ENCODE results near the gene ZNF565. TPM values are rescaled to one million over a fixed set of nuclear protein-coding genes. Genes with fewer than 3 reads are reported as not detected.

The ZNF565 gene
- total RNA-seq, 1 experiment from 2014 or later, result 4.8 TPM

GRCh38 chr19:36212895-36213294 is 1.6 kb downstream of the ZNF565 start:
- no peaks in the 10 kb centered on the region for H3K9me3 Mint-ChIP-seq

More at GRCh38 chr19:36212895-36213294, 1.6 kb downstream of the ZNF565 start:
- Histone ChIP-seq H4K5ac (ENCODE audit: insufficient read length, low read depth, low read length) (no peak overlapping the region), H3K4me2 (ENCODE audit: insufficient read depth, insufficient read length, low read length) (no peak overlapping the region), H2BK12ac (ENCODE audit: insufficient read length, low read depth, low read length) (no peak overlapping the region), H3K14ac (ENCODE audit: insufficient read depth, low read length) (no peak overlapping the region), H3K23ac (ENCODE audit: insufficient read length, low read depth, low read length) (no peak overlapping the region), H2BK20ac (ENCODE audit: low read depth, low read length, poor library complexity, severe bottlenecking) (no peak overlapping the region), H3K18ac (ENCODE audit: insufficient read length, low read depth, low read length) (no peak overlapping the region), H3K9me3 (ENCODE audit: control insufficient read depth, low read depth, low read length) (no peaks in the 10 kb centered on the region), H2BK15ac (ENCODE audit: low read depth, low read length) (no peak overlapping the region), H3T11ph (ENCODE audit: low read length) (no peak overlapping the region), H3K4me1 (ENCODE audit: insufficient read depth, low read length) (no peaks in the 10 kb centered on the region), H3K23me2 (ENCODE audit: insufficient read length, low read depth, low read length, poor library complexity, severe bottlenecking) (peaks cover 4% of the 10 kb centered on the region), H2BK5ac (ENCODE audit: insufficient read length, low read length) (no peak overlapping the region), H4K91ac (ENCODE audit: insufficient read length, low read depth, low read length) (no peak overlapping the region), H2BK120ac (ENCODE audit: low read depth, low read length, poor library complexity, severe bottlenecking) (no peak overlapping the region), H2AFZ (ENCODE audit: low read length) (no peak overlapping the region), H3K27me3 (ENCODE audit: insufficient read depth, low read length) (no peaks in the 10 kb centered on the region), H3K79me1 (ENCODE audit: insufficient read depth, low read depth, low read length, poor library complexity, severe bottlenecking) (no peaks in the 10 kb centered on the region), H2AK5ac (ENCODE audit: insufficient read length, low read length) (no peak overlapping the region), H3K4ac (ENCODE audit: low read depth, low read length) (no peak overlapping the region), H3K56ac (ENCODE audit: insufficient read length, low read depth, low read length) (no peak overlapping the region), H3K27ac (ENCODE audit: insufficient read length, low read depth, low read length) (no peak overlapping the region), H3K9ac (ENCODE audit: extremely low read depth, insufficient read length, low read length) (no peak overlapping the region), H4K20me1 (ENCODE audit: control insufficient read depth, insufficient read depth, insufficient read length) (no peaks in the 10 kb centered on the region), H4K8ac (replicated peaks; ENCODE audit: insufficient read length, low read depth, low read length) (no peak overlapping the region), H3K79me2 (ENCODE audit: insufficient read depth, low read length) (peaks cover 19% of the 10 kb centered on the region; the same call in 1 of the 2 replicates)
- H3K36me3 Mint-ChIP-seq (ENCODE audit: insufficient read depth in 1 of 3, low read depth in 3 of 3), result peaks cover 3 to 9% (median 4%) of the 10 kb centered on the region in 3 experiments; a peak in 6 of 7 replicates
- no CpG with 5 or more reads among the region's 2 CpGs for WGBS (ENCODE audit: extremely low coverage, insufficient read length, low lambda C conversion rate)
- no peaks in the 10 kb centered on the region for H3K27me3 Mint-ChIP-seq (ENCODE audit: low read depth)
- DNase-seq, result no peak
- TF ChIP-seq, protein P1, sequence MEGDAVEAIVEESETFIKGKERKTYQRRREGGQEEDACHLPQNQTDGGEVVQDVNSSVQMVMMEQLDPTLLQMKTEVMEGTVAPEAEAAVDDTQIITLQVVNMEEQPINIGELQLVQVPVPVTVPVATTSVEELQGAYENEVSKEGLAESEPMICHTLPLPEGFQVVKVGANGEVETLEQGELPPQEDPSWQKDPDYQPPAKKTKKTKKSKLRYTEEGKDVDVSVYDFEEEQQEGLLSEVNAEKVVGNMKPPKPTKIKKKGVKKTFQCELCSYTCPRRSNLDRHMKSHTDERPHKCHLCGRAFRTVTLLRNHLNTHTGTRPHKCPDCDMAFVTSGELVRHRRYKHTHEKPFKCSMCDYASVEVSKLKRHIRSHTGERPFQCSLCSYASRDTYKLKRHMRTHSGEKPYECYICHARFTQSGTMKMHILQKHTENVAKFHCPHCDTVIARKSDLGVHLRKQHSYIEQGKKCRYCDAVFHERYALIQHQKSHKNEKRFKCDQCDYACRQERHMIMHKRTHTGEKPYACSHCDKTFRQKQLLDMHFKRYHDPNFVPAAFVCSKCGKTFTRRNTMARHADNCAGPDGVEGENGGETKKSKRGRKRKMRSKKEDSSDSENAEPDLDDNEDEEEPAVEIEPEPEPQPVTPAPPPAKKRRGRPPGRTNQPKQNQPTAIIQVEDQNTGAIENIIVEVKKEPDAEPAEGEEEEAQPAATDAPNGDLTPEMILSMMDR (conservative IDR thresholded peaks at IDR 0.05), result no peak
- H3K4me1 Mint-ChIP-seq, result peaks cover 6 to 14% of the 10 kb centered on the region in 2 experiments
- H3K27ac Mint-ChIP-seq, result no peak overlapping the region
- H3K4me3 Mint-ChIP-seq, result peak overlapping the region in 1 of 2 experiments; percentile 50; a peak in 3 of 5 replicates
